A673 (cell line): Measurements from ENCODE around the gene TIGD3. TPM values are rescaled to one million over a fixed set of nuclear protein-coding genes. Genes with fewer than 3 reads are reported as not detected.

ENCODE experiments used
- Bru-seq: library from RNA; stranded (reverse); fragments of 400-500 nt; gene quantifications from one replicate; lab custom pipeline; 2021; lab: Mats Ljungman, UMichigan
- BruChase-seq, 2 experiments: library from RNA; stranded (reverse); fragments of 400-500 nt; gene quantifications; one replicate each; lab custom pipeline; 2021; lab: Mats Ljungman, UMichigan
- BruUV-seq: library from RNA; stranded (reverse); fragments of 400-500 nt; replicated peaks from 2 replicates; lab custom pipeline; 2021; lab: Mats Ljungman, UMichigan
- CTCF ChIA-PET: fragments of 300-600 bp; sonication (Branson Sonifier 250); formaldehyde crosslinking; loops from one replicate; lab custom pipeline; 2022; ENCODE audit warnings: antibody characterized with exemption; lab: Charles Lee
- POLR2A ChIA-PET: fragments of 300-600 bp; sonication (Branson Sonifier 250); formaldehyde crosslinking; loops from one replicate; lab custom pipeline; 2022; ENCODE audit warnings: antibody characterized with exemption; ENCODE audit not compliant: low non-redundant PET; lab: Charles Lee
- DNase-seq: peaks from one replicate; pipeline ENCODE4 v3.0.0-alpha.2; 2015; ENCODE audit warnings: low spot score
- H3K27ac ChIP-seq: fragments of 200-600 bp; sonication (generic); 2 replicates; pipeline ENCODE4 v1.5.1; 2016; ENCODE audit warnings: mixed run types, low read depth, mild to moderate bottlenecking, mixed read lengths, antibody characterized with exemption, low read length; ENCODE audit not compliant: poor library complexity, severe bottlenecking
- H3K27me3 ChIP-seq: fragments of 200-600 bp; sonication (generic); replicated peaks from 2 replicates; pipeline ENCODE4 v1.6.1; 2017; ENCODE audit warnings: mixed run types, low read depth, mild to moderate bottlenecking, mixed read lengths, antibody characterized with exemption, low read length; ENCODE audit not compliant: insufficient read depth, poor library complexity
- H3K36me3 ChIP-seq: fragments of 200-600 bp; sonication (generic); 2 replicates; pipeline ENCODE4 v1.6.1; 2016; ENCODE audit warnings: mixed run types, mild to moderate bottlenecking, mixed read lengths, antibody characterized with exemption, low read length; ENCODE audit not compliant: insufficient read depth, poor library complexity, severe bottlenecking
- H3K4me1 ChIP-seq: fragments of 200-600 bp; sonication (generic); 2 replicates; pipeline ENCODE4 v1.6.1; 2017; ENCODE audit warnings: mixed run types, mild to moderate bottlenecking, mixed read lengths, antibody characterized with exemption, low read length; ENCODE audit not compliant: insufficient read depth, poor library complexity, severe bottlenecking
- H3K4me3 ChIP-seq: fragments of 200-600 bp; sonication (generic); 2 replicates; pipeline ENCODE4 v1.5.1; 2016; ENCODE audit warnings: low read depth, mixed run types, mild to moderate bottlenecking, mixed read lengths, low read length; ENCODE audit not compliant: poor library complexity, severe bottlenecking
- H3K9me3 ChIP-seq: fragments of 200-600 bp; sonication (generic); 2 replicates; pipeline ENCODE4 v1.6.1; 2016; ENCODE audit warnings: mixed run types, low read depth, mild to moderate bottlenecking, mixed read lengths, antibody characterized with exemption, low read length; ENCODE audit not compliant: poor library complexity, severe bottlenecking
- EZH2 ChIP-seq: fragments of 200-600 bp; sonication (generic); IDR thresholded peaks from 2 replicates; pipeline ENCODE4 v1.6.1; 2017; ENCODE audit warnings: borderline replicate concordance, low read depth, mild to moderate bottlenecking, mixed read lengths, antibody characterized with exemption, low read length; ENCODE audit not compliant: poor library complexity, severe bottlenecking
- intact Hi-C: fragments of 100-400 bp; cut with micrococcal nuclease; formaldehyde crosslinking; loops from one replicate; pipeline ENCODE4 v1.10.0; 2022; ENCODE audit not compliant: unreplicated experiment
- long read RNA-seq: library from polyadenylated mRNA; stranded (forward); transcript quantifications from one replicate; pipeline ENCODE4 v2.0.0, GENCODE V29; 2022
- total RNA-seq: library from RNA; stranded (reverse); gene quantifications from 2 replicates; pipeline ENCODE4 v1.2.3, GENCODE V29; 2021
- TF ChIP-seq, protein P1 (sequence below): fragments of 300-800, 200-600 bp; sonication (generic); conservative IDR thresholded peaks from 2 replicates; pipeline ENCODE4 v1.5.1; 2017; ENCODE audit warnings: low read depth, mild to moderate bottlenecking, antibody characterized with exemption, low read length, moderate library complexity, mixed read lengths

Gene TIGD3, protein sequence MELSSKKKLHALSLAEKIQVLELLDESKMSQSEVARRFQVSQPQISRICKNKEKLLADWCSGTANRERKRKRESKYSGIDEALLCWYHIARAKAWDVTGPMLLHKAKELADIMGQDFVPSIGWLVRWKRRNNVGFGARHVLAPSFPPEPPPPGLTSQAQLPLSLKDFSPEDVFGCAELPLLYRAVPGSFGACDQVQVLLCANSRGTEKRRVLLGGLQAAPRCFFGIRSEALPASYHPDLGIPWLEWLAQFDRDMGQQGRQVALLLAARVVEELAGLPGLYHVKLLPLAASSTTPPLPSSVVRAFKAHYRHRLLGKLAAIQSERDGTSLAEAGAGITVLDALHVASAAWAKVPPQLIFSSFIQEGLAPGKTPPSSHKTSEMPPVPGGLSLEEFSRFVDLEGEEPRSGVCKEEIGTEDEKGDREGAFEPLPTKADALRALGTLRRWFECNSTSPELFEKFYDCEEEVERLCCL
- 2.3 and 3.5 TPM in 2 replicates for total RNA-seq
- Bru-seq, nascent RNA = percentile 33 among the genes with signal in this experiment
- percentile 45 among the genes with signal in this experiment for BruChase-seq, experiment 1, labeled RNA remaining after a 2-hour chase
- percentile 32 among the genes with signal in this experiment for BruChase-seq, experiment 2, labeled RNA remaining after a 6-hour chase
- long read RNA-seq, transcript TIGD3-201 (2 exons, 2,012 nt) = major isoform, 5 of 5 reads
- long read RNA-seq, partial matches to known transcripts = 0 of 5 reads
- long read RNA-seq, other reads (novel, unspliced or antisense) = 0 of 5 reads

DNA sequence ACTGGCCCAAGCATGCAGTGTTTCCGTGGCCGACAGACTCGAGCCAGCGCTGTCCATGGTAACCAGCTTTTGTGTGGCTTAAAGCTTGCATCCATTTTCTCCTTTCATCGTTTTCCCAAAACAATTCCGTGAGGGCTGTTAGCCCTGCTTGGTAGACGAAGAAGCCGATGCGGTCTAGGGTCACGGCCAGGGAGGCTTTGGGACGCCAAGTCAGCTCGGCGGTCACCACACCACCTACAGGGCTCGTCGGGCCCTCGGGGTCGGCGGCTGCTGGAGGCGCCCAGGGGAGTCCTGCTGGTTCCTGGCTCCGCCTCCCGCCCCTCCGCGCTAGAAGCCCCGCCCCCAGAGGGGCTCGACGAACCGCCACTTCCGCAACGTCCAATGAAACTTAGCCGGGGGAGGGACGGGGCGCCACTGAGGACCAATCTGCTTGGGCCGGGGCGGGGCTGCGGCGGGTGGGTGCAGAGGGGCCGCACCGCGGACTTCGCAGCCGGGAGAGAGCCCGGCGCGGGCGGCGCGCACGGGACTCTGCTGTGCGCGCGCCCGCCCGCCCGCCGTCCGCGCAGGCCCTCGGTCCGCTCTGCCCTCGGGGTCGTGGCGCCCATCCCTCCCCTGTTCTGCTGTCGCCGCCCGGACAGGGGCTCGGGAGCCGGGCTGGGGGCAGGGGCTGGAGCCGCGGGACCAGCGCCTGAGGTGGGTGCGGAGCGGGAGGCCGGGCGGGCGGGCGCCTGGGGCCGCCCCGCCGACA lies at the start of gene TIGD3:
Gene TIGD3 (plus strand): TSS at position 487 of the 748 bp plus-strand sequence. CDS start 1,058 bp downstream, outside the sequence.
- no peak for TF ChIP-seq EZH2
- TF ChIP-seq, protein P1, sequence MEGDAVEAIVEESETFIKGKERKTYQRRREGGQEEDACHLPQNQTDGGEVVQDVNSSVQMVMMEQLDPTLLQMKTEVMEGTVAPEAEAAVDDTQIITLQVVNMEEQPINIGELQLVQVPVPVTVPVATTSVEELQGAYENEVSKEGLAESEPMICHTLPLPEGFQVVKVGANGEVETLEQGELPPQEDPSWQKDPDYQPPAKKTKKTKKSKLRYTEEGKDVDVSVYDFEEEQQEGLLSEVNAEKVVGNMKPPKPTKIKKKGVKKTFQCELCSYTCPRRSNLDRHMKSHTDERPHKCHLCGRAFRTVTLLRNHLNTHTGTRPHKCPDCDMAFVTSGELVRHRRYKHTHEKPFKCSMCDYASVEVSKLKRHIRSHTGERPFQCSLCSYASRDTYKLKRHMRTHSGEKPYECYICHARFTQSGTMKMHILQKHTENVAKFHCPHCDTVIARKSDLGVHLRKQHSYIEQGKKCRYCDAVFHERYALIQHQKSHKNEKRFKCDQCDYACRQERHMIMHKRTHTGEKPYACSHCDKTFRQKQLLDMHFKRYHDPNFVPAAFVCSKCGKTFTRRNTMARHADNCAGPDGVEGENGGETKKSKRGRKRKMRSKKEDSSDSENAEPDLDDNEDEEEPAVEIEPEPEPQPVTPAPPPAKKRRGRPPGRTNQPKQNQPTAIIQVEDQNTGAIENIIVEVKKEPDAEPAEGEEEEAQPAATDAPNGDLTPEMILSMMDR = no peak
- CTCF ChIA-PET = no interaction called here
- no TSS peak for BruUV-seq
- Histone ChIP-seq H3K9me3 (no peaks in the 10 kb centered on the region), H3K27me3 (no peaks in the 10 kb centered on the region), H3K36me3 (peaks cover 38% of the 10 kb centered on the region), H3K27ac (peak within 1 kb of the TSS; percentile 55), H3K4me1 (no peaks in the 10 kb centered on the region), H3K4me3 (peak within 1 kb of the TSS; percentile 71)
- intact Hi-C loops = no loop called here
- peak; percentile 99 for DNase-seq
- POLR2A ChIA-PET = interaction anchor here (0.7 kb wide), 1 partner anchor 122 kb away, joined by 10 read pairs; no protein-coding TSS in a partner anchor

DNA sequence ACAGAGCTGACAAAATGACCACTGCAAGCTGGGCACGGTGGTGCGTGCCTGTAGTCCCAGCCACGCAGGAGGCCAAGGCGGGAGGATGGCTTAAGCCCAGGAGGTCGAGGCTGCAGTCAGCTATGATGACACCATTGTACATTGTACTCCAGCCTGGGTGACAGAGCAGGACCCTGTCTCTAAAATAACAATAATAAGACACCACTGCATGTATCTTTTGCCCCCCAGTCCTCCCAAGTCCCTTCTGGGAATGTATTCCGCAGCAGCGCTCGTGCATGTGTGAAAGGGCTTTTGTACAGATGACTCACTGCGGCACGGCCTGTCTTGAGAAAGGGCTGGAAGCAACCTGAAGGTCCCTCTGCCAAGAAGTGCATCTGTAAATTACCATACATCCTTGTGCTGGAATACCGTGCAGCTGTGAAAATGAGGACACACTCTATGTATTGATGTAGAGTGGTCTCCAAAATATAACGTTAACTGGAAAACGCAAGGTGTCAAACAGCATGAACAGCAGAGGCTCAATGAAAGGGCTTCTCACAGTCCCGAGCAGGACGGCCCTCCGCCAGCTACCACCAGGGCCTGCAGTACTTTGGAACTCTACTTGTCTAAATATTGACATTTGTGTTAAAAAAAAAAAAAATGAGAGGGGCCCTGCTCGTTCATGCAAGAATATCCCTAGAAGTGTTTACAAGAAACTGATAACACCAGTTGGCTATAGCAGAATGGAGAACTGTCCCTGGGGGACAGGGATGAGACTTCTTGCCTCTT lies 48.9 kb upstream of the TIGD3 start:
- no TSS peak for BruUV-seq
- no peak for DNase-seq
- intact Hi-C loops = no loop called here
- no peaks in the 10 kb centered on the region for H3K9me3 ChIP-seq
- no peak overlapping the region for H3K4me3 ChIP-seq
- POLR2A ChIA-PET = no interaction called here
- no peaks in the 10 kb centered on the region for H3K27me3 ChIP-seq
- H3K4me1 ChIP-seq = peaks cover 22% of the 10 kb centered on the region
- TF ChIP-seq, protein P1 = no peak
- H3K27ac ChIP-seq = no peak overlapping the region
- peaks cover 3% of the 10 kb centered on the region for H3K36me3 ChIP-seq
- CTCF ChIA-PET = no interaction called here
